SK-N-SH treated with all-trans-retinoic acid at 6 μM for 48 hours (cell line): ENCODE measurements around the gene PNKD.

ENCODE experiments used
- ATAC-seq: fragments of 200-7000 bp; cut with Tn5 transposase; 3 replicates; pipeline ENCODE4 v1.9.1; 2020; ENCODE audit warnings: mild to moderate bottlenecking, moderate library complexity
- ARNTL ChIP-seq: fragments of 450-650 bp; formaldehyde crosslinking; IDR thresholded peaks from 2 replicates; pipeline ENCODE4 v1.5.0; 2020; ENCODE audit warnings: low read depth, mild to moderate bottlenecking, moderate library complexity, borderline replicate concordance
- BACH2 ChIP-seq: fragments of 250-450 bp; sonication (Bioruptor Pico); IDR thresholded peaks from 2 replicates; pipeline ENCODE4 v1.9.0; 2021; ENCODE audit warnings: mild to moderate bottlenecking, borderline replicate concordance
- CREB5 ChIP-seq: fragments of 250-450 bp; sonication (Bioruptor Pico); IDR thresholded peaks from 2 replicates; pipeline ENCODE4 v1.5.1; 2020; ENCODE audit warnings: low read depth, mild to moderate bottlenecking, moderate library complexity
- CSDC2 ChIP-seq: fragments of 250-450 bp; sonication (Bioruptor Pico); IDR thresholded peaks from 2 replicates; pipeline ENCODE4 v1.5.0; 2020; ENCODE audit warnings: mild to moderate bottlenecking, moderate library complexity
- ESRRG ChIP-seq: fragments of 250-450 bp; sonication (Bioruptor Pico); IDR thresholded peaks from 2 replicates; pipeline ENCODE4 v1.6.1; 2021; ENCODE audit warnings: mild to moderate bottlenecking
- GLIS3 ChIP-seq: fragments of 250-450 bp; sonication (Bioruptor Pico); IDR thresholded peaks from 2 replicates; pipeline ENCODE4 v1.5.0; 2020; ENCODE audit warnings: mild to moderate bottlenecking, moderate library complexity
- ISL1 ChIP-seq: fragments of 250-450 bp; sonication (Bioruptor Pico); IDR thresholded peaks from 2 replicates; pipeline ENCODE4 v2.1.2; 2022; ENCODE audit warnings: mild to moderate bottlenecking, moderate library complexity
- OSR1 ChIP-seq: fragments of 250-450 bp; sonication (Bioruptor Pico); IDR thresholded peaks from 2 replicates; pipeline ENCODE4 v1.8.0; 2022; ENCODE audit warnings: moderate library complexity, mild to moderate bottlenecking, inconsistent platforms
- PPARA ChIP-seq: fragments of 250-450 bp; sonication (Bioruptor Pico); IDR thresholded peaks from 2 replicates; pipeline ENCODE4 v1.5.0; 2020; ENCODE audit warnings: mild to moderate bottlenecking, borderline replicate concordance
- TCF4 ChIP-seq: fragments of 250-450 bp; sonication (Bioruptor Pico); IDR thresholded peaks from 2 replicates; pipeline ENCODE4 v1.8.0; 2021; ENCODE audit warnings: mild to moderate bottlenecking, moderate library complexity, borderline replicate concordance
- ZC3H10 ChIP-seq: fragments of 250-450 bp; sonication (Bioruptor Pico); IDR thresholded peaks from 2 replicates; pipeline ENCODE4 v1.5.1; 2021; ENCODE audit warnings: mild to moderate bottlenecking, moderate library complexity
- ZFP3 ChIP-seq: fragments of 250-450 bp; sonication (Bioruptor Pico); IDR thresholded peaks from 2 replicates; pipeline ENCODE4 v1.5.0; 2020; ENCODE audit warnings: mild to moderate bottlenecking, moderate library complexity
- ZFP30 ChIP-seq: fragments of 450-650 bp; formaldehyde crosslinking; IDR thresholded peaks from 2 replicates; pipeline ENCODE4 v1.5.0; 2022; ENCODE audit warnings: mild to moderate bottlenecking, moderate library complexity
- ZNF565 ChIP-seq: fragments of 450-650 bp; formaldehyde crosslinking; conservative IDR thresholded peaks from 2 replicates; pipeline ENCODE4 v1.5.0; 2020; ENCODE audit warnings: low read depth, mild to moderate bottlenecking, moderate library complexity
- ZNF70 ChIP-seq: fragments of 450-650 bp; formaldehyde crosslinking; IDR thresholded peaks from 2 replicates; pipeline ENCODE4 v1.5.0; 2020; ENCODE audit warnings: mild to moderate bottlenecking, moderate library complexity
- ZNF8 ChIP-seq: fragments of 450-650 bp; formaldehyde crosslinking; IDR thresholded peaks from 2 replicates; pipeline ENCODE4 v1.5.0; 2020; ENCODE audit warnings: mild to moderate bottlenecking, moderate library complexity
- TF ChIP-seq, protein P1 (sequence below): fragments of 250-450 bp; sonication (Bioruptor Pico); IDR thresholded peaks from 2 replicates; pipeline ENCODE4 v1.5.1; 2021; ENCODE audit warnings: mild to moderate bottlenecking, moderate library complexity
- TF ChIP-seq, protein P2 (sequence below): fragments of 250-450 bp; sonication (Bioruptor Pico); IDR thresholded peaks from 2 replicates; pipeline ENCODE4 v1.5.0; 2020; ENCODE audit warnings: mild to moderate bottlenecking, moderate library complexity

Gene PNKD

GRCh38 chr2:218294430-218295022 lies 24.2 kb downstream of the PNKD start (continued):
- TF ChIP-seq ZFP3 (CRISPR knock-in tag): no peak
- TF ChIP-seq GLIS3 (CRISPR knock-in tag): no peak
- TF ChIP-seq BACH2 (CRISPR knock-in tag): no peak

DNA sequence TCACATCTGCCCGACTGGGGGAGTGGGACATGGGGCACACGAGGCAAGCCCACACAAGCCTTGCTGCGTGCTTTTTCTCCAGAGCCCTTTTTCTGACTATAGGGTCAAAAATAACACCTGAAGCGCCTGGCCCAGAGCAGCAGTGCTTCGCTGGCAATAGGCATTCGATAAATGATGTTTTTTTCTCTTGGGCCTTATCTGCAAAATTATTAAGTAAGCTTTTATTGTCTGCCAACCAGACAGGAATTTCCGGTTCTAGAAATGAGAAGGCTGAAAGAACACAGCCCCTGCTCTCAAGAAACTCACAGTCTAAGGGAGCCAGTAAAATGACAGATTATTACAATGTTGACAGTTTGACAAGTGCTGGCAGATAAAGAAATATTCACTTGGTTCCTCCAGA lies 24.7 kb downstream of the PNKD start:
- TF ChIP-seq PPARA (CRISPR knock-in tag) (no peak), ISL1 (CRISPR knock-in tag) (peak; percentile 19; the same call in 1 of the 2 replicates), CREB5 (CRISPR knock-in tag) (no peak)
- ATAC-seq: no peak

- ATAC-seq: no peak
- TF ChIP-seq, protein P1, sequence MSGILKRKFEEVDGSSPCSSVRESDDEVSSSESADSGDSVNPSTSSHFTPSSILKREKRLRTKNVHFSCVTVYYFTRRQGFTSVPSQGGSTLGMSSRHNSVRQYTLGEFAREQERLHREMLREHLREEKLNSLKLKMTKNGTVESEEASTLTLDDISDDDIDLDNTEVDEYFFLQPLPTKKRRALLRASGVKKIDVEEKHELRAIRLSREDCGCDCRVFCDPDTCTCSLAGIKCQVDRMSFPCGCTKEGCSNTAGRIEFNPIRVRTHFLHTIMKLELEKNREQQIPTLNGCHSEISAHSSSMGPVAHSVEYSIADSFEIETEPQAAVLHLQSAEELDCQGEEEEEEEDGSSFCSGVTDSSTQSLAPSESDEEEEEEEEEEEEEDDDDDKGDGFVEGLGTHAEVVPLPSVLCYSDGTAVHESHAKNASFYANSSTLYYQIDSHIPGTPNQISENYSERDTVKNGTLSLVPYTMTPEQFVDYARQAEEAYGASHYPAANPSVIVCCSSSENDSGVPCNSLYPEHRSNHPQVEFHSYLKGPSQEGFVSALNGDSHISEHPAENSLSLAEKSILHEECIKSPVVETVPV (CRISPR knock-in tag): no peak
- TF ChIP-seq ZFP30 (CRISPR knock-in tag): no peak
- TF ChIP-seq ZC3H10 (CRISPR knock-in tag): no peak
- TF ChIP-seq ISL1 (CRISPR knock-in tag): no peak
- TF ChIP-seq ESRRG (CRISPR knock-in tag): no peak
- no peak for TF ChIP-seq ZNF565
- no peak for TF ChIP-seq ZNF70 (CRISPR knock-in tag)
- no peak for TF ChIP-seq CREB5 (CRISPR knock-in tag)
- TF ChIP-seq OSR1 (CRISPR knock-in tag): no peak
- no peak for TF ChIP-seq GLIS3 (CRISPR knock-in tag)
- TF ChIP-seq BACH2 (CRISPR knock-in tag): no peak
- no peak for TF ChIP-seq TCF4
Observed at GRCh38 chr2:218296200-218296599, 25.9 kb downstream of the PNKD start.

- ATAC-seq: no peak
- TF ChIP-seq ZC3H10 (CRISPR knock-in tag) (no peak), ESRRG (CRISPR knock-in tag) (no peak), ARNTL (no peak), OSR1 (CRISPR knock-in tag) (no peak), ZNF70 (CRISPR knock-in tag) (no peak), CSDC2 (CRISPR knock-in tag) (no peak), ISL1 (CRISPR knock-in tag) (no peak), ZFP30 (CRISPR knock-in tag) (no peak), ZFP3 (CRISPR knock-in tag) (no peak), BACH2 (CRISPR knock-in tag) (no peak), PPARA (CRISPR knock-in tag) (no peak), ZNF8 (no peak)
- TF ChIP-seq, protein P1 (CRISPR knock-in tag): no peak
- TF ChIP-seq, protein P2, sequence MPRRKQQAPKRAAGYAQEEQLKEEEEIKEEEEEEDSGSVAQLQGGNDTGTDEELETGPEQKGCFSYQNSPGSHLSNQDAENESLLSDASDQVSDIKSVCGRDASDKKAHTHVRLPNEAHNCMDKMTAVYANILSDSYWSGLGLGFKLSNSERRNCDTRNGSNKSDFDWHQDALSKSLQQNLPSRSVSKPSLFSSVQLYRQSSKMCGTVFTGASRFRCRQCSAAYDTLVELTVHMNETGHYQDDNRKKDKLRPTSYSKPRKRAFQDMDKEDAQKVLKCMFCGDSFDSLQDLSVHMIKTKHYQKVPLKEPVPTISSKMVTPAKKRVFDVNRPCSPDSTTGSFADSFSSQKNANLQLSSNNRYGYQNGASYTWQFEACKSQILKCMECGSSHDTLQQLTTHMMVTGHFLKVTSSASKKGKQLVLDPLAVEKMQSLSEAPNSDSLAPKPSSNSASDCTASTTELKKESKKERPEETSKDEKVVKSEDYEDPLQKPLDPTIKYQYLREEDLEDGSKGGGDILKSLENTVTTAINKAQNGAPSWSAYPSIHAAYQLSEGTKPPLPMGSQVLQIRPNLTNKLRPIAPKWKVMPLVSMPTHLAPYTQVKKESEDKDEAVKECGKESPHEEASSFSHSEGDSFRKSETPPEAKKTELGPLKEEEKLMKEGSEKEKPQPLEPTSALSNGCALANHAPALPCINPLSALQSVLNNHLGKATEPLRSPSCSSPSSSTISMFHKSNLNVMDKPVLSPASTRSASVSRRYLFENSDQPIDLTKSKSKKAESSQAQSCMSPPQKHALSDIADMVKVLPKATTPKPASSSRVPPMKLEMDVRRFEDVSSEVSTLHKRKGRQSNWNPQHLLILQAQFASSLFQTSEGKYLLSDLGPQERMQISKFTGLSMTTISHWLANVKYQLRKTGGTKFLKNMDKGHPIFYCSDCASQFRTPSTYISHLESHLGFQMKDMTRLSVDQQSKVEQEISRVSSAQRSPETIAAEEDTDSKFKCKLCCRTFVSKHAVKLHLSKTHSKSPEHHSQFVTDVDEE (CRISPR knock-in tag): no peak
Observed at GRCh38 chr2:218296847-218297246, 26.5 kb downstream of the PNKD start.
